Right renal cortex interstitium (tissue), 3 donors: ENCODE results near the gene BARX2. TPM values are rescaled to one million over a fixed set of nuclear protein-coding genes. Genes with fewer than 3 reads are reported as not detected.

Experiments
- DNase-seq, 3 donors: peaks; one replicate each; pipeline ENCODE4 v3.0.0-alpha.2; 2013; ENCODE audit warnings: low read depth in 3 of 3, low spot score in 2 of 3
- polyA plus RNA-seq, 3 donors: library from polyadenylated mRNA; unstranded; fragments of 120-200 nt; gene quantifications; one replicate each; pipeline ENCODE4 v1.2.1, GENCODE V29; 2013; ENCODE audit not compliant: insufficient read length in 3 of 3

BARX2 gene
- polyA plus RNA-seq, 3 donors = 0.53 to 0.74 (median 0.72) TPM

- DNase-seq = no peak
Measured at GRCh38 chr11:129394709-129395108, 19.1 kb downstream of the BARX2 start.

- DNase-seq = no peak
Measured at GRCh38 chr11:129395432-129395831, 19.8 kb downstream of the BARX2 start.

GRCh38 chr11:129395883-129396282 lies 20.2 kb downstream of the BARX2 start:
- no peak for DNase-seq

- no peak for DNase-seq
Measured at GRCh38 chr11:129396454-129396853, 20.8 kb downstream of the BARX2 start.

GRCh38 chr11:129402206-129403171 lies 26.8 kb downstream of the BARX2 start:
- DNase-seq = no peak

- no peak for DNase-seq
Measured at GRCh38 chr11:129404731-129405130, 29.1 kb downstream of the BARX2 start.

GRCh38 chr11:129408865-129409444 lies 33.3 kb downstream of the BARX2 start:
- no peak for DNase-seq

GRCh38 chr11:129410395-129410960 lies 34.8 kb downstream of the BARX2 start:
- DNase-seq = no peak

GRCh38 chr11:129412494-129412893 lies 36.8 kb downstream of the BARX2 start:
- DNase-seq = no peak

GRCh38 chr11:129414144-129414872 lies 38.7 kb downstream of the BARX2 start:
- no peak for DNase-seq

GRCh38 chr11:129416080-129416820 lies 40.6 kb downstream of the BARX2 start:
- no peak for DNase-seq

- no peak for DNase-seq
Measured at GRCh38 chr11:129417458-129417857, 41.8 kb downstream of the BARX2 start.

GRCh38 chr11:129418039-129418438 lies 42.4 kb downstream of the BARX2 start:
- no peak for DNase-seq

GRCh38 chr11:129419386-129419785 lies 43.7 kb downstream of the BARX2 start:
- DNase-seq = no peak

- DNase-seq = no peak
Measured at GRCh38 chr11:129423426-129423825, 47.8 kb downstream of the BARX2 start.

- DNase-seq = no peak
Measured at GRCh38 chr11:129425214-129425613, 49.6 kb downstream of the BARX2 start.

- DNase-seq = no peak
Measured at GRCh38 chr11:129426038-129426437, 50.4 kb downstream of the BARX2 start.

- DNase-seq = no peak
Measured at GRCh38 chr11:129426776-129427175, 51.1 kb downstream of the BARX2 start.

- DNase-seq = no peak
Measured at GRCh38 chr11:129427376-129427775, 51.7 kb downstream of the BARX2 start.

- no peak for DNase-seq
Measured at GRCh38 chr11:129427816-129428406, 52.3 kb downstream of the BARX2 start.
